ENCODE data around the gene CDK17.
"Not testable (repeated sequence)": the region's sequence is repeated elsewhere in the genome, so short reads cannot be mapped to it uniquely, and the experiment has no call there.

Gene CDK17

GRCh38 chr12:96399919-96400630 is at the start of gene CDK17:
CDK17 (minus strand) TSS chr12:96400439; CDS start chr12:96334836, 65,603 bp downstream.
- DNase-seq = peak; percentile 84

DNA sequence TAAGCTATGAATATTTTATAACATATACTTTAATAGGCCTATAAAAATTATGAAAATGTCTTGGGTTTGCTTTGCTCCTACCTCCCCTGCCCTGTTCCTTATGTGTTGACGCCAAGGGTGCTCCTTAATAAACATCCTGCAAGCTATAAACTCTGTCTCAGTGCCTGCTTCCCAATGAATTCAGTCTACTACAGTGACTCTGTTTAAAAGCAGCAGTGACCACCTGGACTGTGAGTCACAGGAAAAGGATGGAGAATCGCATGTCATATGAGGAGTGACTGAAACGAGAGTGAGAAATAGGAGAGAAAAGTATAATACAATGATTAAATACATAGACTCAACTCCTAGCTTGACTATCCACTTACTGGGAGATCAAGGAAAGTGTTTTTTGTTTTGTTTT is 48.1 kb upstream of the CDK17 start:
- DNase-seq = no peak

- peak; percentile 56 for DNase-seq
Measured at GRCh38 chr12:96447256-96447655, 47.0 kb upstream of the CDK17 start.

DNA sequence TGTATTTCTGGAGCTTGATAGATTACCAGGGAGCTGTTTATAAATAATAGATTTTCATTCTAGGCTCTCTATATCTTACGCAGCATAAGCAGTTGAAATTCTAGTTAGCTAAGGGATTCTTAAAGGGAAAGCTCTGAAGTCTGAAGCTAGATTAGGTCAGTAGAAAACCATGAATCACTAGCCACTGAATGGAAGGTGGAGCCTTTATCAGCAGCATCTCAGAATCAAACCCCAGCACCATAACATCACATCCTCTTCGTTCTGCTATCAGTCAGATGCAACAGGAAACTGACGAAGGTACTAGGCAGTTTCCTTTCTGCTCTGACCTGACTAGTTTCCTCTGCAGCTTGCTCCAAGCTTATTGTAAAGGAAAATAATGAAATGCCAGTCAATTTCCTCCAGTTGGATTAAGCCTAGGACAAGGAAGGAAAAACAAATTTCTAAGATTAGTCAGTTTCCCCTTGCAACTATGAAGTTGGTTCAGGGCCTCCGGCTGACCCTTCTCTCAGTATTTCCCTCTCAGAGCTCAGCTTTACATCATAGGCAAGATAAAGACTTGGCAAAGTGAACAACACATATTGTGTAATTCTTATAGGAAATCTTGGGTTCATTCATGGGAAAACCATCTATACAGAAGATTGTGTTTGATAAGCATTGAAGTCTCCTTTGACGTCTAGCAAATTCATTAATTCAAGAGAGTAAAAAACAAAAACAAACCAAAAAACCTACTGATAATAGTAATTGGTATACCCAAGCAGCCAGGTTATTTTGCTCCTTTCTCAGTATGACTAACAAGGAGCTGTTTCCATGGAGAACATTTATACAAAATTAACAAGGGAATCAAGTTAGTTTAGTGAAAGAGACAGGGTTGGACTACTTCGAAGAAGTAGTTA is 45.7 kb upstream of the CDK17 start:
- DNase-seq = no peak

DNA sequence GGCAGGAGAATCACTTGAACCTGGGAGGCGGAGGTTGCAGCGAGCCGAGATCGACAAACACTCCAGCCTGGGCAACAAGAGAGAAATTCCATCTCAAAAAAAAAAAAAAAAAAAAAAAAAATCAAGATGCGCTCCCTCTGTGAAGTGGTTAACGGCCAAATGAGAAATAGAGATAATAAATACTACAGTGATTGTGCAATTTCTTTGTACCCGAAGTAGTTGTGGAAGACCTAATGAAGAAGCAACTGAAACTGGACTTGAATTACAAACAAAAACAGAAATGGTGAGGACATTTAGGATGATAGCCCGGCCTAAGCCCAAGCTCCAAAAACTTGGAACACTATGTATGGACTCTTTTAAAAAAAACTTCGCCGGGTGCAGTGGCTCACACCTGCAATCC is 44.2 kb upstream of the CDK17 start:
- no peak for DNase-seq

DNA sequence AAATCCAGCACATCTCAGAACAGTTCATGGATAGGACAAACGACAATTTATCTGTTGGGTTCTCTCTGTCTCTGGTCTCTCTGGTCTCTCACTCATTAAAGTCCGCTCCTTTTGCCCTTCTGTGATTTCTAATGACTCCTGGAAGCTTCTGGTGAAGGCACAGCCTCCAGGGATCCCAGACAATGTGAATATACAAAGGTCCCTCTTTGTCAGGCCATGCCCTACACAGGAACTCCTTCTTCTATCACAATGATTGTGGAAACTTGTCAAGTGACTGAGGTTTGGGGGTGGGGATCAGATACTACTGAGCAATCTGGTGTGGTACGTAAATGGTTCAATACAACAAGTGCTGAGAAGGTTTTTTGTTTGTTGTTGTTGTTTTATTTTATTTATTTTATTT is 42.7 kb upstream of the CDK17 start:
- no peak for DNase-seq

- DNase-seq = no peak
Measured at GRCh38 chr12:96441816-96442215, 41.6 kb upstream of the CDK17 start.

GRCh38 chr12:96438330-96438729 is 38.1 kb upstream of the CDK17 start:
- no peak for DNase-seq

GRCh38 chr12:96437171-96437445 is 36.9 kb upstream of the CDK17 start:
- no peak for DNase-seq

DNA sequence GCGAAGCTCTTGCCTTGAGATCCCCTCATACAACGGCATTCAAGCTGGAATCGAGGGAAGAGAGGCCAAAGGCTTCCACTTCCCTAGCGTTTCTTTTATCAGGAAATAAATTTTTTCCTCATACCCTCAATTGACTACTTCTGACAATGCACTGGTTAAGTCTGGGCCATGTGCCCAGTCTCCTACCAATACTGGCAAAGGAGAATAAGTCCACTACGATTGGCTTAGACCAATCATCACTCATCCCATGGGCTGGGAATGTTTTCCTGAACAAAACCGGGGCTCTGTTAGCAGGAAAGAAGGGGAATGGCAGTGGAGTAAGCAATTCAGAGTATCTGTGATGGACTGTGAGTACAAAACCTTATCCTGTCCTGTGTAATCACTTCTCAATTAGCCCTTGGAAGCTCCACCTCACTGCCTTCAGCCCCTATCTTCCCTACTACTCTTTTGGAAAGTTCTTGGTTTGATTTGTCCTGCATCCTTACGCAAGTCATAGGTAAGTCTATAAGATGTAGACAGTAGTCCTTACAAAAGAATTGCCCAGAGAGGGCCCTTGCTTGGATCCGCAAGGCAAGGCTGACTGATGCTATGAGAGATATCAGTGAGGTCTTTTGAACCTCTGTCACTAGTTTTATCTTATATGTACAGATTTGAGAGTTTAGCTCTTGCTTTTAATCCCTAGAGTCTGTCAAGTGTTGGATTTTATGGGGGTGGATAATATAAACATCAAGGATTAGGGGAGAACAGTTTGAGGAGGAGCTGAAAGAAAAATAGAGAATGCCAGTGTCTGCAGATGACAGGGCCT is 36.3 kb upstream of the CDK17 start:
- DNase-seq = no peak

DNA sequence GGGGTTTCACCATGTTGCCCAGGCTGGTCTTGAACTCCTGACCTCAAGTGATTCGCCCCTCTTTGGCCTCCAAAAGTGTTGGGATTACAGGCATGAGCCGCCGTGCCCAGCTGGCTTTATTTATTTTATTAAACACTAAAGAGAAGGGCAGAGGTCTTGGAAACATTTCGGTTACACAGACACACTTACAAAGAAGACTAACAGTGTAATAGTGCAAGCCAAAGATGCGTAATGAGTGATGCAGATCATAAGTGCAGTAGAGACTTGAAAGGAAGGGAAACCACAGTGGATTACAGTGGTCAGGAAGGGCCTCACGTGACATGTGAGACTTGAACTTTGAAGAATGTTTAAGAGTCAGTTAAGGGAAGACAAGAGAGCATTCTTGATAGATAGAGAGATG is 33.9 kb upstream of the CDK17 start:
- no peak for DNase-seq

DNA sequence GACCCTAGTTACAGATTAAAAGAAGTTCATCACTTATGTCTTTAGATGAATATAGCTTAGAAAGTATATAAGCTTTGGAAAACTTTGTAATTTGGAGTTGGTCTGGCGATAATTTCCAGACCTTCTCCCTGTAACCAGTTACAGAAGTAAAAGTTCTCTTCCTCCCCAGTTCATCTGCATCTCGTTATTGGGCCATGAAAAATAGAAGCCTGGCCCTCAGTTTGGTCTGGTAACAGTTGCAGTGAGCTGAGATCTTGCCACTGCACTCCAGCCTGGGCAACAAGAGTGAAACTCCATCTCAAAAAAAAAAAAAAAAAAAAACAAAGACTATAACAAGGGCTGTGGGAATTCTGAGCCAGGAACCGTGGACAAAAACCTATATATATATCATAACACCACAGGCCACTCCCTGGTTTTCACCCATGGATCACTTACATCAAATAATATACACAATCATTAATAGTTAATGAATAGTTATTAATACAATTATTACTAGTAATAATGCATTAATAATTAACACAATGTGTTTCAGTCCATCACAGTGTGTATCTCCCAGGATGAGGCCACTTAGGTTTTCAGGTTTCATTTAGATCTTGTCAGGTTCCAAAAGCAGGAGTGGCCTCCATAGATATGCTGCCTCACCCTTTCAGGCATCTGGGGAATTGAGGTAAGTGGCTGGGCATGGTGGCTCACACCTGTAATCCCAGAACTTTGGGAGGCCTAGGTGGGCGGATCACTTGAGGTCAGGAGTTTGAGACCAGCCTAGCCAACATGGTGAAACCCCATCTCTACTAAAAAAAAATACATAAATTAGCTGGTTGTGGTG is 32.5 kb upstream of the CDK17 start:
- DNase-seq = not testable (repeated sequence)

DNA sequence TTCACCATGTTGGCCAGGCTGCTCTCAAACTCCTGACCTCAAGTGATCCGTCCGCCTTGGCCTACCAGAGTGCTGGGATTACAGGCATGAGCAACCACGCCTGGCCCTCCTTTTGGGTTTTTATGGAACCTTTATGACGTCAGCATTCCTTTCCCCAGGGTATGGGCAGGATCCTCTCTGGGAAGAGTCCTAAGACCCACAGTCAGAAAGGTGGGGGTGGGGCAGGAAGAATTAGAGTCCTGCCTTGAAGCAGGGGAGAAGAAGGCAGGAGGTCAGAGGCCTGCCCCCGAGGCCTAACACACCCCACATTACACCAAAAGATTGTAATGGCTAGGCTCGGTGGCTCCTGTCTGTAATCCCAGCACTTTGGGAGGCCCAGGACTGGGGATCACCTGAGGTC is 30.8 kb upstream of the CDK17 start:
- no peak for DNase-seq

- DNase-seq = peak; percentile 93
Measured at GRCh38 chr12:96427269-96427729, 27.1 kb upstream of the CDK17 start.

- no peak for DNase-seq
Measured at GRCh38 chr12:96425951-96426350, 25.7 kb upstream of the CDK17 start.

DNA sequence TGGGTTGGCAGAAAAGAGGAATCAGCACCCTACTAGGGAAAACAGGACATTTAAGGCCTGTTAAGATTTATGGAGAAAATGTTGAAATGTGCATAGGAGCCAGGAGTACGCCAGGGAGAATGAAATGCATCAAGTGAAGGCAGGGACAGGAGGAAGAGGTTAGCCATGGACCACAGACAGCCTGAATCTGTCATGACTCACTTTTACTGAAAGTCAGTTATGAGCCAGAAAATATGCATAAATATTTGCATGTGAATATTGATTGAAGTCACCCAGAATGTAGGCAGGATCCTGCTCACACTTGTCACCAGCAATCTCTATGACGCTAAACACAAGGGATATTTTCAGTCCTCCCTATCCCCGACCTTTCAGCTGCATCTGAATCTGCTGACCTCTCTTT is 25.1 kb upstream of the CDK17 start:
- no peak for DNase-seq

DNA sequence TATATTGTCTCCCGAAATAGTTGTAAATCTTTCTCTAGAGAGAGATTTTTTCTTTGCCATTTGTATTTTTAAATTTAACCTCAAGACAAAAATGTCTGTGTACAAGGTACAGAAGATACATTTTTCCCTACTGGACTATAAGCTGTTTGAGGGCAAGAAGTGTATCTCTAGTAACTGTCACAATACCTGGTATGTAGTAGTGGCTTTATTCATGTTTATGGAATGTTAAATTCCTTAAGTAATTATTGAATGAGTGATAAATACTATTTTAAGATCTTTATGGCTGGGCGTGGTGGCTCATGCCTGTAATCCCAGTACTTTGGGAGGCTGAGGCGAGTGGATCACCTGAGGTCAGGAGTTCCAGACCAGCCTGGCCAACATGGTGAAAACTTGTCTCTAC is 24.4 kb upstream of the CDK17 start:
- no peak for DNase-seq

DNA sequence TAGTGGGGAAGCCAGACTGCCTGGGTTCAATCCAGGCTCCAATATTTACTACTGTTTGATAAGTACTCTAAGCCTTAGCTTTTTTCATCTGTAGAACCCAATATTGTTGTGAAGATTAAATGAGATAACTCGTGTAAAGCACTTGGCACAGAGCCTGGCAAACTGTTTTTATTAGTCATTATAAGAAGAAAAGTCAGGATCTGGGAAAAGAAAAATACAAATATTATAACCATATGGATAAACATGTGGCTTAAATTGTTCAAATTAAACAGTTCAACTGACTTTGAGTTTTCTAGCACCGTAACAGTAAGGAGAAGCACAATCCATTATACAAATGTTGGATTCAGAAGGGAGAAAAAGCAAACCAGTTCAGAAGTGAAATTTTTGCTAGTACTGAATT is 22.0 kb upstream of the CDK17 start:
- no peak for DNase-seq

DNA sequence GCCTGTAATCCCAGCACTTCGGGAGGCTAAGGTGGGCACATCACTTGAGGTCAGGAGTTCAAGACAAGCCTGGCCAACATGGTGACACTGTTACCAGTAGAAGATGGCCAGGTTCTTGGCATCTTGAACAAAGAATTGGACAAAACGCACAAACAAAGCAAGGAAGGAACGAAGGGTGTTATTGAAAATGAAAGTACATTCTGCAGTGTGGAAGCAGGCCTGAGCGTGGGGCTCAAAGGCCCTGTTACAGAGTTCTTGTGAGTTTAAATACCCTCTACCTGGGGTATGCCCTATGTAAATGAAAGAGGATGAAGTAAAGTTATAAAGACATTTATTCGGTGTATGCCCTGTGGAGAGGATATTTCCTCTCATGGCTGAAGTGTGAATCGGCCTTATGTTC is 20.8 kb upstream of the CDK17 start:
- DNase-seq = no peak

- no peak for DNase-seq
Measured at GRCh38 chr12:96420277-96420835, 20.1 kb upstream of the CDK17 start.

DNA sequence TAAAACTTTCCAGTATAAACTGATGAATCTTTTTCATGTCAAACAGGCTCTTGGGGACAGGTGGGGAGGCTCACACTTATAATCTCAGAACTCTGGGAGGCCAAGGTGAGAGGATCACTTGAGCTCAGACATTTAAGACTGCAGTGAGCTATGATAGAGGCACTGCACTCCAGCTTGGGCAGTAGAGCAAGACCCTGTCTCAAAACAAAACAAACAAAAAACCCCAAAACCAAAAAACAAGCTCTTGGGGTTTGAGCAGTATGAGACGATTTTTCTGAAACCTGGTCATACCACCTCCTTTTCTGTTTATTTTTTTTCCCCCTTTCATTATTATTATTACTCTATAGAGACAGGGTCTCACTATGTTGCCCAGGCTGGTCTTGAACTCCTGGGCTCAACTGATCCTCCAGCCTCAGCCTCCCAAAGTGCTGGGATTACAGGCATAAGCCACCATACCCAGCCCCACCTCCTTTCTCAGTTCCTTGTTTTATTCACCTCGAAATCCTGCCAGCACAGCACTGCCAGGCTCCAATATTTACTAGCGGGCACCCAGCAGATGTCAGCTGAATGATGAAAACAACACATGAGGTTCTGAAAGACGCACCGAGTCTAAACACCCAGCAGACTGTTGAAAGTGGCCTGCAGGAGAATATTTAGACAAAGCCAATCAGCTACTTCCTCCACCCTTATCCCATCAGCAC is 19.5 kb upstream of the CDK17 start:
- no peak for DNase-seq

DNA sequence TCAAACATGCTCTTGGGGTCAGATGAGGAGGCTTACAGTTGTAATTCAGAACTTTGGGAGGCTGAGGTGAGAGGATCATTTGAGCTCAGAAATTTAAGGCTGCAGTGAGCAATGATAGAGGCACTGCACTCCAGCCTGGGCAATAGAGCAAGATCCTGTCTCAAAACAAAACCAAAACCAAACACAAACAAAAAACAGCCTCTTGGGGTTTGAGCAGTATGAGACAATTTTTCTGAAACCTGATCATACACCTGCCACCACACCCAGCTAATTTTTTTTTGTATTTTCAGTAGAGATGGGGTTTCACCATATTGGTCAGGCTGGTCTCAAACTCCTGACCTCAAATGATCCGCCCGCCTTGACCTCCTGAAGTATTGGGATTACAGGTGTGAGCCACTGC is 17.4 kb upstream of the CDK17 start:
- not testable (repeated sequence) for DNase-seq
